Brain microvascular endothelial cell (primary cell): ENCODE data around the gene ARHGEF4.

Experiments used
- DNase-seq: peaks from one replicate; pipeline ENCODE4 v3.0.0-alpha.2; 2020
- H3K27ac ChIP-seq: fragments of 250-450 bp; sonication (Bioruptor Pico); 2 replicates; pipeline ENCODE4 v1.5.1; 2020; ENCODE audit warnings: mild to moderate bottlenecking, moderate library complexity
- H3K27me3 ChIP-seq: fragments of 250-450 bp; sonication (Bioruptor Pico); replicated peaks from 2 replicates; pipeline ENCODE4 v1.5.1; 2020; ENCODE audit warnings: mild to moderate bottlenecking
- H3K36me3 ChIP-seq: fragments of 250-450 bp; sonication (Bioruptor Pico); replicated peaks from 2 replicates; pipeline ENCODE4 v1.5.1; 2020; ENCODE audit warnings: mild to moderate bottlenecking
- H3K4me3 ChIP-seq: 2 replicates; pipeline ENCODE4 v1.5.1; 2011; ENCODE audit warnings: low read depth, mild to moderate bottlenecking, control low read depth, low read length, moderate library complexity
- in situ Hi-C: cut with HindIII; loops from 2 replicates; pipeline ENCODE4 v1.10.0; 2017; ENCODE audit warnings: low sequenced_read_pairs, low pct_ligation_motif_present
- TF ChIP-seq, protein P1 (sequence below): IDR thresholded peaks from 2 replicates; pipeline ENCODE4 v1.5.1; 2011; ENCODE audit warnings: low read depth, mild to moderate bottlenecking, moderate library complexity, low read length, control low read depth, inconsistent platforms; ENCODE audit errors: missing control alignments

The ARHGEF4 gene

DNA sequence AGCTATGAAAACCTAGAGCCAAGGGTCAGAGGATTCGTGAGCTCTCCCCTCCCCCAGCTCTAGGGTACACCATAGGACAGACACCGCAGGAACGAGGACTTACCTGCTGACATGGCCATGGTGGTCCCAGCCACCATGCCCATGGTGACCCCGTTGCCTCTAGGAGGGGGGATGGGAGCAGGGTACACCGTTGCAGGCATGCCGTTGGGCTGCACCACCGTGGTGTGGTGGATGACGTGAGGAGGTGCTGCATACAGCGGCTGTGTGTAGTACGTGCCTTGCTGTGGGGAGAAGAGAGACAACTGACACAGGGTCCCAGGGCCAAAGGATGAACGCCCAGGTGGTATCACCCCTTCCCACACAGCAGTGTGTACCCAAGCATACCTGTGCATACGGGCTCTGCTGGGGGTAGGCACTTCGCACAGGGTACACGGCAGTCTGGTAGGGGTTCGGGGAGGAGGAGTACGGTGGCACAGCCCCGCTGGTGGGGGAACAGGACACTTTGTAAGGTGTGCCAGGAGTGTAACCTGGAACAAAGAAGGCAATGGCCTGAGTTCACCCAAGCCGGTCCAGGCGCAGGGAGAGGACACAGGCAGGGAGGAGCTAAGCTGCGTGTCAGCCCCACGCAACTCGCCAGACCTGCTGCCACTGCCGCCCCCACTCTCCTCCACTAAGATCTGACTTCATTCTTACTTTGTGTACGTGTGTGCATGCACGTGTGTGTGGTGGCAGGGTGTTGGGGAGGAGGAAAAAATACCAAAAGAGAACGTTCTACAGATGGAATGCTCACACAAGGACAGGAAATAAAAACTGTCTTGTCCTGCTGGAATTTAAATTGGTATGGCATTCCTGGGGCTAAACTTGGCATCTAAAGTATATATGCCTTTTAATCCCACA is 218.7 kb downstream of the ARHGEF4 start:
- DNase-seq = peak; percentile 16
- peaks cover 51% of the 10 kb centered on the region for H3K36me3 ChIP-seq
- H3K27me3 ChIP-seq = no peaks in the 10 kb centered on the region
- H3K27ac ChIP-seq = no peak overlapping the region
- in situ Hi-C loops = no loop called here
- TF ChIP-seq, protein P1, sequence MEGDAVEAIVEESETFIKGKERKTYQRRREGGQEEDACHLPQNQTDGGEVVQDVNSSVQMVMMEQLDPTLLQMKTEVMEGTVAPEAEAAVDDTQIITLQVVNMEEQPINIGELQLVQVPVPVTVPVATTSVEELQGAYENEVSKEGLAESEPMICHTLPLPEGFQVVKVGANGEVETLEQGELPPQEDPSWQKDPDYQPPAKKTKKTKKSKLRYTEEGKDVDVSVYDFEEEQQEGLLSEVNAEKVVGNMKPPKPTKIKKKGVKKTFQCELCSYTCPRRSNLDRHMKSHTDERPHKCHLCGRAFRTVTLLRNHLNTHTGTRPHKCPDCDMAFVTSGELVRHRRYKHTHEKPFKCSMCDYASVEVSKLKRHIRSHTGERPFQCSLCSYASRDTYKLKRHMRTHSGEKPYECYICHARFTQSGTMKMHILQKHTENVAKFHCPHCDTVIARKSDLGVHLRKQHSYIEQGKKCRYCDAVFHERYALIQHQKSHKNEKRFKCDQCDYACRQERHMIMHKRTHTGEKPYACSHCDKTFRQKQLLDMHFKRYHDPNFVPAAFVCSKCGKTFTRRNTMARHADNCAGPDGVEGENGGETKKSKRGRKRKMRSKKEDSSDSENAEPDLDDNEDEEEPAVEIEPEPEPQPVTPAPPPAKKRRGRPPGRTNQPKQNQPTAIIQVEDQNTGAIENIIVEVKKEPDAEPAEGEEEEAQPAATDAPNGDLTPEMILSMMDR = no peak
- no peak overlapping the region for H3K4me3 ChIP-seq

DNA sequence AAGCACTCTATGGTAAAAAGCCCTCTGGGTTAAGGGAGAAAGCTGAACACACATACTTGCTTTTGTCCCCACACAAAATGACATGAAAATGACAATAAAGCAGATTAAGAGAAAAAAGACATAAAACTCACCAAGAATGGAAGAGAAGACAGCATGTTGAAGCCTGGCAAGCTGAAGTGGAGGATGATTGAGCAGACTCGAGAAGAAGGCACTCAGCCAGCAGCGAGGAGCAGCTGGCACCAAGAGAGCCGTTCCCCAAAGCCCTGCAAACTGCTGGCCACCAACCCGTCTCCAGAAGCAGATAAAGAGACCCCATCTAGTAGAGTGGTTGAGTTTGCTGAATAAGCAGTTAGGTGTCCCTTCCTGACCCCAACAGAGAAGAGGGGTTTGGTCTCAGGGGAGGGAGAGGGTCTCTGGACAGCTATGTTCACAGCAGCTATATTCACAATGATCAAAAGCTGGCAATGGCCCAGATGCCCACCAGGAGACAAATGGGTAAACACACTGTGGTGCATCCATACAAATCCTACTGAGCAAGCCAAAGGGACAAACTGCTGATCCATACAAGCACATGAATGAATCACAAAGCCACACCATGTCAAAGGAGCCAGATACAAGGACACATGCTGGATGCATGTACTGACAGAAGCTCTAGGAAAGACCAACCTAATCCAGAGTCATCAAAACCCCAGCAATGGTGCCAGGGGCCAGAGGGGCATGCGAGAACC is 219.7 kb downstream of the ARHGEF4 start:
- no peaks in the 10 kb centered on the region for H3K27me3 ChIP-seq
- in situ Hi-C loops = no loop called here
- no peak for DNase-seq
- no peak overlapping the region for H3K4me3 ChIP-seq
- peaks cover 45% of the 10 kb centered on the region for H3K36me3 ChIP-seq
- no peak overlapping the region for H3K27ac ChIP-seq
- TF ChIP-seq, protein P1 = no peak

DNA sequence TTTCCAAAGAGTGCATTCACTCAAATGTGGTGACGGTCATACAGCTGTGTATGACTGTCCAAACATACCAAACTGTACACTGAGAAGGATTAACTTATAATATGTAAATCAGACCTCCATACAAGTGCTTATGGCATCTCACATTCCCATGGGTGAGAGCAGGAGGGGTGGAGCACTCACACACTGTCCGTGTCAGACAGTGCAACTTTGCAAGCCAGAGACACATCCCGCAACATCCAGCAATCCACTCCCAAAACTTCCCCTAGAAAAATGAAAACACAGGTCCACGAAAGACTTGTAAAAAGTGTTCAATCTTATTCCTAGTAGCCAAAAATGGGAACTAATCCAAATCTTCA is 220.2 kb downstream of the ARHGEF4 start:
- Histone ChIP-seq H3K36me3 (peaks cover 41% of the 10 kb centered on the region), H3K27ac (no peak overlapping the region), H3K27me3 (no peaks in the 10 kb centered on the region), H3K4me3 (no peak overlapping the region)
- in situ Hi-C loops = no loop called here
- TF ChIP-seq, protein P1 = no peak
- DNase-seq = no peak

DNA sequence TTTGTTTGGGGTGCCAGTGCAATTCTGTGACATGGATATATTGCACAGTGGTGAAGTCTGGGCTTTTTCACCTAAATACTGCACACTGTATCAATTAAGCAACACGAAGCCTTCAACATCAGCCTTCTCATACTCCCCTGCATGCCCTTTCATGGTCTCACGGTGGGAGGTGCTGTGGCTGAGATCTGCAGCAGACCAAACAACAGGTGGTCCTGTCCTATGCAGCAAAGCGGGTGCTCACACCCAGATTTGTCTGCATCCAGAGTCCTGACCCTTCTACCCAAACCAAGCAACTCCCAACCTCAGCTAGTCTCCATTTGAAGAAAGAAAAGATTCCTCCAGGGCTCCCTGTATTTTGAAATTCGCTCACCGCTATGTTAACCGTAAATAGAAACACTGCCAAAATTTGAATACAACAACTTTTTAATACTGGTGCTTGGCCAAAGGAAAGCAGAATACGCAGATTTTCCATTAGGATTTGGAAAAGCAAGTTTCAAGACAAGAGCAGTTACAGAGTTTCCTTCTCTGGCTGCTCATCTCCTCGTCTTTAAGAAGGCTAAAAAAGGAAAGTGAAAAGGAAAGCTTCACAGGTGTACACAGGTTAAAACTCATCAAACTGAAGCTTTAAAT is 221.6 kb downstream of the ARHGEF4 start:
- DNase-seq = no peak
- H3K4me3 ChIP-seq = no peak overlapping the region
- peaks cover 28% of the 10 kb centered on the region for H3K36me3 ChIP-seq
- no peaks in the 10 kb centered on the region for H3K27me3 ChIP-seq
- in situ Hi-C loops = no loop called here
- H3K27ac ChIP-seq = no peak overlapping the region
- TF ChIP-seq, protein P1 = no peak

DNA sequence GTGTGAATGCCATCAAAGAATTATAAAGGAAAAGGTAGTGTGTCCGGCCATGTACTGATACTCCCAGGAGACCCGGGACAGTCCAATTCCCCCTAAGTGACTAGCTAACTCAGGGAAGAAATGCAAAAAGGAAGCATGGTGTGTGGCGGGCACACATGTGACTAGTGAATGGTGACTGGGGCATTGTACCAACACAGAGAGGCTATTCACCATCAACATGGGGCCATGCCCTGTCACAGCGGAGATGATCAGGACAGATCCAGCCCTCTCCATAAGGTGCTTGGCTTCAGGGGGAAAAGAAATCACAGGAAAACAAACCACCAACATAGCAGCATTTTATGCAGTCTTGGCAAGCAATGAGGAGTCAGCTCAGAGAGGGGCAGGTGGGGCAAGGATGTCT is 222.2 kb downstream of the ARHGEF4 start:
- Histone ChIP-seq H3K27me3 (no peaks in the 10 kb centered on the region), H3K36me3 (peaks cover 24% of the 10 kb centered on the region), H3K27ac (no peak overlapping the region), H3K4me3 (no peak overlapping the region)
- TF ChIP-seq, protein P1 = no peak
- in situ Hi-C loops = no loop called here
- DNase-seq = no peak
